ENCODE results near the gene ECE1. TPM values are rescaled to one million over a fixed set of nuclear protein-coding genes. Genes with fewer than 3 reads are reported as not detected.

The ECE1 gene
- total RNA-seq, 1 donor from 2014 or later: 53.5 TPM

- intact Hi-C loops (cut with micrococcal nuclease): loop anchor here (2.0 kb wide), 1 partner anchor 25 kb away; no protein-coding TSS in a partner anchor
Observed at GRCh38 chr1:21269461-21270085, 20.7 kb downstream of the ECE1 start.

- intact Hi-C loops (cut with micrococcal nuclease): no loop called here
Observed at GRCh38 chr1:21268281-21269239, 21.7 kb downstream of the ECE1 start.

DNA sequence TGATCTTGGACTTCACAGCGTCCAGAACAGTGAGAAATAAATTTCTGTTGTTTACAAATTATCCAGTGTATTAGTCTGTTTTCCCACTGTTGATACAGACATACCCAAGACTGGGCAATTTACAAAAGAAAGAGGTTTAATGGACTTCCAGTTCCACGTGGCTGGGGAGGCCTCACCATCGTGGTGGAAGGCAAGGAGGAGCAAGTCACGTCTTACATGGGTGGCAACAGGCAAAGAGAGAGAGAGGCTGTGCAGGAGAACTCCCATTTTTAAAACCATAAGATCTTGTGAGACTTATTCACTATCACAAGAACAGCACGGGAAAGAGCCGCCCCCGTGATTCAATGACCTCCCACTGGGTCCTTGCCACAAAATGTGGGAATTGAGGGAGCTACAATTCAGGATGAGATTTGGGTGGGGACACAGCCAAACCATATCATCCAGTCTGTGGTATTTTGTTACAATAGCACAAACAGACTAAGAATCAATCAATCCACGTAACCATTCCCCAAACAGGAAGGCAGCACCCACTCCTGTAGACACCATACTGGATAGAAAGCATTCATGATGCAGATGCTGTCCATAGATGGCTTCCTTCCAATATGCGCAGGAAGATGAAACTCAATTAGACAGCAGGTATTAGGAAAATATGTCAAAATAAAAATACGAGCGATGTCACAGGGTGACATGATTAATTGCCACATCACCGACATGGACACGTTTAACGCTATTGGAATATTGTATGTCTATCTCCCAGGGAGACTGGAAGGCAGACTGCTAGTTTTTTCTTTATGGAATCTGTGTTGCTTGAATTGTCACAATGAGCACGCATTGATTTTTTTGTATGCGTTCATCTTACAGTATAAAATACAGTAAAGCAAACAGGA lies 22.8 kb downstream of the ECE1 start:
- intact Hi-C loops (cut with micrococcal nuclease): no loop called here

- intact Hi-C loops (cut with micrococcal nuclease): no loop called here
Observed at GRCh38 chr1:21266119-21266774, 24.0 kb downstream of the ECE1 start.

DNA sequence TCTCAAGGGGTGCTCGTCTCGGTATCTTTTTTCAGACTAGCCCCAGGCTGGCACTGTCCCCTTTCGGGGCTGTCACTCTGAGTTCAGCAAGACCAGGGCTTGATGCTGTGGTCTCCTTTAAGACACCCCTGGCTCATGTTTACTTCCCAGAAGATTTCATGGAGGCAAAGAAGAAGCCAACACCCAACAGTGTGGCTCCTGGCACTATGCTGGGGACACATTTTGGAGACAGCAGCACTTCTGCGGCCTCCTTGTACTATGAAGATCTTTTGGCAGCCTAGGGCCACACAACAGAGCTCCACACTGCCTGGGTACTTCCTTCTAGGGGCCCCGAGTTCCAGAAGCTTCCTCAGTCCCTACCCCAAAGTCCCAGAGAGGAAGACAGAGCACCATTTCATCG lies 24.6 kb downstream of the ECE1 start:
- intact Hi-C loops (cut with micrococcal nuclease): no loop called here

DNA sequence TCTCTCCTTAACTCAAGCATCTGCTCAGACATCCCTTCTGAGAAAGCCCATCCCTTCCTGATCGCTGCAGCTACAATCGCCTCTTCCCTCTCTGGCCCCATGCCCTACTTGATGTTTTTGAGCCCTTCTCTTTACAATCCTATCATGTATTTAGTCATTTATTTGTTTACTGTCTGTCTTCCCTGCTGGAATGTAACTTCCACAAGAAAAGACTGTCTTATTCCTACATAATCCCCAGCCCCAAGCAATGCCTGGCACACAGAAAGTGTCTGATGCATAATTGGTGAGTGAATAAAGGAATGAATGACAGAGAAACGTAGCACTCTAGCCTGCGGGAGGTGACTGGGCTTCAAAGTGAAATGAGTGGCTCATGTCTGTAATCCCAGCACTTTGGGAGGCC lies 25.4 kb downstream of the ECE1 start:
- intact Hi-C loops (cut with micrococcal nuclease): no loop called here

DNA sequence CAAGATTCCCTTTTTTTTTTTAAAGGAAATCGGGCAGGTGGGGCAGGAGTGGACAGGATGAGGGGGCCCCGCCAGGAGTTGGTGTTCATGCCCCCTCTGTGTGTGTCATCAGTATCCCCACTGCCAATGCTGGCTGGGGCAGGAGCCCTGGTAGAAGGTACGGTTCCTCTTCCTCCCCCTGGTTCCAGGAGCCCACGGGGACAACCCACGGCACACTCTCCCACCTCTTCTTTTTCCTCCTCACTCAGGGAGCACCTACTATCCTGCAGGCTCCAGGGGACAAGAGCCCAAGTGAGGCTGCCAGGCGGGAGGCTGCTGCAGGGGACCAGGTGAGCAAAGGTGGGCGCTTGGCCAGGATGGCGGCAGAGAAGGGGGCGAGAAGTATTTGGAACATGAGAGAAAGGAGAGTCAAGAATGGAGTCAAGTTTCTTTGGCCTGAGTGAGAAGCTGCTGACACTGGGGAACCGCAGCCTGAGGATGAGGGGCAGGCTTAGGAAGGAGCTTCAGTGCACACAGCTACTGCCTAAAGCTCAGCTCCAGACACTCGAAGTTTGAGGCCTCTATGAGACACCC lies 26.5 kb downstream of the ECE1 start:
- intact Hi-C loops (cut with micrococcal nuclease): no loop called here

DNA sequence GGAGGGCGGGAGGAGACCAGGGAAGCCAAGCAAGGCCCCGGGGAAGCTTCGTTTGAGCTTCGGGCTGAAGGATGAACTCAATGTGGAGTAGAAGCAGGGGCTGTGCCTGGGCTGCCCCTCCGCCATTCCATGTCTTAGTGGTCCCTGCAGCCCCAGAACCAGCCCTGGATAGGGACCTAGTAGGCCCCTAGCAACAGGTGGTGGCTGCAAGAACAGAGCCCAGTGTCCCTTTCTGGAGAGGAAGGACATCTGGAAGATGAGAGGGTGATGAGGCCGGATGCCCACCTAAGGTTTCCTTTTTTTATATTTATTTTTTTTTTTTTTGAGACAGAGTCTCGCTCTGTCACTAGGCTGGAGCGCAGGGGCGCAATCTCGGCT lies 27.2 kb downstream of the ECE1 start:
- intact Hi-C loops (cut with micrococcal nuclease): no loop called here

DNA sequence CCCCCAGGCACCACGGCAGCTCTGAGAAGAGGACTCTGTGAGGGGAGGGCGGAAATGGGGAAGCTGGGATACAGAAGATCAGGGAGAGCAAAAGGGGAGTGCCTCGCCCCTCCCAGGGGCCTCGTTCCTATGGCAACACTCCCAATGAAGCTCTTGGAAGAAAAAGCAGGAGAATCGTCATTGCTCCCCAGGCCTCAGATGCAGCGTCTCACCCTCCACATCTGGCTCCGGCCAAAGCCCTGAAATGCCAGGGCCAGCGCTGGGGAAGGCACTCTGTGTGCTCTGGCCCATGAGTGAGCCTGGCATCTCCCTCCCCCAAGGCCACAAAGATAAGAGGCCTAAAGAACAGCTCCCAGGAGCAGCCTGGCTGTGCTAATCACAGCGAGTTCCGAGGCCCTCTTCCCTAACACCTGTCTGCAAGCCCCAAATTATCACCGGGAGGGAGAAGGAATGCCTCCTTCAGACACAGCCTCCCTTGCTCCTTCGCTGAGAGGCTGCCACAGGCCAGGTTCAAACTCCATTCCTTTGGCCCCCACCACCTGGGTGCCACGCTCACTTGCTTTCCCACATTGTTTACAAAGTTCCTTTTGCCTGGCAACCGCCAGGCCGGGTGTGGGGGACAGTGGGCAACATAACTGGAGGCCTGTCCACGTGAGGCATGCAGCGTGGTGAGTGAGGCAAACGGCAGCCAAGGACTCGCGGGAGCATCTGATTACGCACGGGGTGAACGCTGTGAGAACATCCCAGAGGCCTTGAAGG lies 27.8 kb downstream of the ECE1 start:
- intact Hi-C loops (cut with micrococcal nuclease): no loop called here

DNA sequence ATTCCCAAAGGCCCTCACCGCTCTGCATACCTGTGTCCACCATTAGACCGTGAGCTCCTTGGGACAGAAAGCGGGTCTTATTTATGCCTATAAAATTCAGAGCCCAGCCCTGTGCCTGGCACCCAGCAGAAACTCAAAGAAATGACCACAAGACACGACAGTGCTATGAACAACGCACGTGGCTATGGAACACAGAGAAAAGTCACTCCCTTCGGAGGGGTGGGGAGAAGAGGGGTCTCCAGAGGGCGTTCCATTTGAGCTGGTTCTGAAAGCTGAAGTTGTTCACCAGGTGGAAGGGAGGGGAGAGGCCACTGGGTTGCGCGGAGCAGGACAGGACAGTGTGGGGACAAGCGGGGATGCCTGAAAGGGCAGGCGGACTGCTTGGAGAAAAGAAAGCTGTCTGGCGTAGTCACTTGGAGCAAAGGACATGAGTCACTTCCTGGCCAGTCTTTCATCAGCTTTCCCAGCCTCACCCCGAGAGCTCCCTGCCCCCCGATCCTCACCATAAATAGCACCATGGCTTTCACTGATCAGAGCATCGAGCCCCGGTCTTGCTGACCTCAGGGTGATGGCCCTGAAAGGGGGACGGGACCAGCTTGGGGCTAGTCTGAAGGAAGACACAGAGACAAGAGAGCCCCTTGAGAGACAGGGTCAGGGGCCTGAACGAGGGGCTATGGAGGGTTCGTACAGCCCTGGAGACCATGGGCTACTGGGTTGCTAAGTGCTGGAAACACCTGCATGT lies 28.5 kb downstream of the ECE1 start:
- intact Hi-C loops (cut with micrococcal nuclease): no loop called here

- intact Hi-C loops (cut with micrococcal nuclease): no loop called here
Observed at GRCh38 chr1:21260405-21261125, 29.7 kb downstream of the ECE1 start.

- intact Hi-C loops (cut with micrococcal nuclease): no loop called here
Observed at GRCh38 chr1:21259316-21260076, 30.8 kb downstream of the ECE1 start.

GRCh38 chr1:21258331-21259134 lies 31.7 kb downstream of the ECE1 start:
- intact Hi-C loops (cut with micrococcal nuclease): no loop called here

DNA sequence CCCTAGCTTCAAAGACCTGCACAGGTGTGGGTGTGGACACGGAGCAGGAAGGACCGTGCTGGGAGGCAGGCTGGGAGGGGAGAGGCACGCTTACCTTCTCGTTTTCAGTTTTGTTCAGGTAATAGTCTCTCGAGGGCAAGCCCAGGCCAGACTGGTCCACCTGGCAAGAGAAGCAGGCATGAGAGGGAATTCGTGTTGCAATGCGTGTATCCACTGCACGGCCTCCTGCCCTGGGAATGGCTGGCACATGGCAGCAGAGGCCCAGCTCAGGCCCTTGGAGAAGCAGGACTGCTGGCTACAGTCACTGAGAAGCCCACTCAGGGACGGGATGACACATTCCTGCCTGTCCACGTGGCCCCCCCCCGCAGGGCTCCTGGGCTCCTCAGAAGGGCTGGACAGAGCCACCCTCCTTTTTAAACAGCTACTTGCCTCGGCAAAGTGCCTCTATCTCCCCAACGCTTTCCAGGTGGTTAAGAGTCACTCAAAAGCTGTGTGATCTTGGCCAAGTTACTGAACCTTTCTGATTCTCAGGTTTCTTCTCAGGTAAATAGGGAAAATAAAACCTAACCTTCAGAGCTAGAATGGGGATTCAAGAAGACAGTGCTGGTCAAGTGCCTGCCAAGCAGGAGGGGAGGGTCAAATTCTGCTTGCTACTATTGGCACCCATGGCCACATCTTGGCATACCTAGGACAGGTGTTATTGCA lies 32.7 kb downstream of the ECE1 start:
- intact Hi-C loops (cut with micrococcal nuclease): no loop called here

GRCh38 chr1:21256776-21257175 lies 33.5 kb downstream of the ECE1 start:
- intact Hi-C loops (cut with micrococcal nuclease): no loop called here

- intact Hi-C loops (cut with micrococcal nuclease): loop anchor here (1.0 to 2.0 kb wide), 3 partner anchors 79 to 112 kb away; no protein-coding TSS in a partner anchor
Observed at GRCh38 chr1:21255943-21256320, 34.3 kb downstream of the ECE1 start.

Data from T-helper 2 cell treated with Interferon-gamma antibody and Interleukin-4, amounts not matched to agents 100 ng/mL and 5 ng/mL, for 36 hours (primary cell).